HG03159 (cell line): ENCODE results near the gene SOX13.

ENCODE experiments used
- ATAC-seq: cut with Tn5 transposase; IDR thresholded peaks from one replicate; pipeline ENCODE4 v1.9.1; 2021; ENCODE audit warnings: mild to moderate bottlenecking, moderate library complexity; ENCODE audit not compliant: unreplicated experiment

The SOX13 gene

DNA sequence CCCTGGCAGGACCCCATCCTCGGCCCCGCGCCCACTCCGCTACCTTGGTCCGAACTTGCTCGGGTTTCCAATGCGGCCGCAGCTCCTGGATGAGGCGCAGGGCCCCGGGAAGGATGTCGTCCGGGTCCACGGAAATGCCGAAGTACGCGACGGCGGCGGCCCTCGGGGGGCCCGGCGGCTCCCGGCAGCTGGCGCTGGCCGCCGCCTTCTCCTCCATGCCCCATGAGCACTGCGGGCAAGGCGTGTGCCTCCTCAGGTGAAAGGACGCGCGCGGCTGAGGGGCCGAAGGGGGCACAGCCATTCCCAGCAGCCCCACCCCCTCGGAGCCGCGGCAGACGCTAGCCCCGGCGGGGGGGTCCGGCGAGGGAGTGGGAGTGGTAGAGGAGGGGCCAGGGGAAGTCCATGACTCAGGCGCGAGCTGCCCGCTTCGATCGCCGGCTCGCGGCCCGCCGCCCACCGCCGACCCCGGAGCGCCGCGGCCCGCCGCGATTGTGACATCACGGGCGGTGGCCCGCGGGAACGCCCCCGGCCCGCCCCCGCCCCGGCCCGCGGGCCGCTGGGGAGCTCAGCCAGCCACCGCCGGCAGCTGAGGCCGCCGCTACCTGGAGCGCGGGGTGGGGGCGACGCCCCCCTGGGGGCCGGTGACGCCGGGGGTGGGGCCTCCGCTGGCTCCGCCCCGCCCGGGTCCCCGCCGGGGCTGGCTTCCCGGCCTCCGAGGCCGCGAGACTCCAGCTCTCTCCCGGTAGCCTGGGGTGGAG is 78.8 kb downstream of the SOX13 start, which contains the start of gene ETNK2:
TSS of gene ETNK2 (minus strand) at position 493 of the 758 bp plus-strand sequence. CDS start at position 301, 192 bp downstream.
- no peak for ATAC-seq

DNA sequence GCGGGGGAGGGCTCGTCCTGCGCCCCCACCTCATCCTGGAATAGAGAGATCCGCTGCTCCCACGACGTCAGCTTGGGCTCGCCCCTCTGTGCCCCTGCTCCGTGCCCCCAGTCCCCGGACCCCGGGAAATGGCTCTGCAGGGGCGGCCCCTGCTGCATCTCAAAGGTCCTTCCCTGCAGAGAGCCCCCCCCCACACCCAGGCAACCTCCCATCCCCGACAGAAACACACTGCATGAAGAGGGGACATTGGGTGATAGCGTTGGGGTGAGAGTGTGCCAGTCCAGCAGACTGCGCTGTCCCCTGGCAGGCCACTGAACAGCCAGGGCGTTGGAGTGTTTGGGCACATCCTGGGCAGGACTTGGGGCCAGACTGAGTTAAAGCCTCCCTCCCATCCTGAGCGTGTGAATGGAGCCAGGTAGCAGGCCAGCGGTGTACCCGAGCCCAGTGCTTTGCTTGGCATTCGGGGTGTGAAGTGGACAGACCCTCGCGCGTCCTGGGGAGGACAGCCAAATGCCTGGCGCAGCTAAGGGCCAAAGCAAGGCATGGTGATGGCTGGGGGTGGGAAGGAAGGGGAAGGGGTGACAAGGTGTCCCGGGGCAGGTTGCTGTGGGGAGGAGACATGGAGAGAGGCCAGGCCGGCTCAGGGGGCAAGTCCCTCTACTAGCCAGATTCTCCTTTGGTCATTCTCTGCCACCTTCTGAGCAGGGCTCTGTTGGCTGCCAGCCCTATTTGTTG is 79.6 kb downstream of the SOX13 start:
- no peak for ATAC-seq

DNA sequence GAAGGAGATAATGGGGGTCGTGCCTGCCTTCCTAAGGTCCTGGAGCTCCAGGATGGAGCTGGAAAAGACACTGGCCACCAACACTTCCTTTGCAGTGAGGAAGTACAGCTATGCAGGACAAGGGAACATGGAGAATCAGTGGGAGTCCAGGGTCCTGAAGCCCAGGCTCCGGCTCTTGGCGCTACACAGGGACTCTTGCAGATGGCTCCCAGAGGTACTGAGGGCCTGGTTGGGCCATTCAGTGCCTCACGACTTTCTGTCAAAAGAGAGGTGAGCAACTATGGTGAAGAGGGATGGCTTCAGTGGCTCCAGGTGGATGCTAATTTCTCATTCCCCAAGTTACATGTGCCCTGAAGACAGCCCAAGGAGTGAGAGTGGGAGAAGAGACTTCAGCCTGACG is 80.8 kb downstream of the SOX13 start:
- no peak for ATAC-seq

DNA sequence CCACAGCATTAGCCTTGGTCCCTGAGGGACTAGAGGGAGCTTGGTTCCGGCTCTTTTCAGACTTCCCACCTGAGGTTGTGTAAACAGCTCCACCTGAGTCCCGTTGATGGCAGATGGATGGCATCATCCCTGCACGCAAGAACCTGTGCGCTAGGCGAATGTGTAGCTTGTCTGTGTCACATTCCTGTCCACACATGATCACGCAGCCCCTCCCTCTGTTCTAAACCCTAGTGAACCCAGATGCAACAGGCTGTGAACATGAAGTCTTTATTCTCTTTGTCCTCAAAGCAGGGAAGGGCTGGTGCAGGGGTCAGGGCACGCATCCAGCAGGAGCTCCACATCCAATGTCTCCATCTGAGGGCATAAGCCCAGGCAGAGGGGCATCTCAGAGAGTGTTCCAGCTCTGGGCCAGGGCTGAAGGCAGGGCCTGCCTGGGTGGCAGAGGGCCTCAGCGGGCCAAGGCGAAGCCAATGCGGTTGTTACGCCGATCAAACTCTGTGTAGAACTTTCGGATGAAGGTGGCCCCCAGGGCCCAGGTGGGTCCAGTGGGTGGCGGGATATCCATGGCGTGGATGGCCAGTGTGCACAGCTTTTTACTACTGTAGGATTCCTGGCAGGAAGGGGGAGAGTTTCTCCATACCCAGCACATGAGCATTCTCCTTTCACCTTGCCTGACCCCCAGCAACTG is 81.8 kb downstream of the SOX13 start:
- ATAC-seq, result no peak

DNA sequence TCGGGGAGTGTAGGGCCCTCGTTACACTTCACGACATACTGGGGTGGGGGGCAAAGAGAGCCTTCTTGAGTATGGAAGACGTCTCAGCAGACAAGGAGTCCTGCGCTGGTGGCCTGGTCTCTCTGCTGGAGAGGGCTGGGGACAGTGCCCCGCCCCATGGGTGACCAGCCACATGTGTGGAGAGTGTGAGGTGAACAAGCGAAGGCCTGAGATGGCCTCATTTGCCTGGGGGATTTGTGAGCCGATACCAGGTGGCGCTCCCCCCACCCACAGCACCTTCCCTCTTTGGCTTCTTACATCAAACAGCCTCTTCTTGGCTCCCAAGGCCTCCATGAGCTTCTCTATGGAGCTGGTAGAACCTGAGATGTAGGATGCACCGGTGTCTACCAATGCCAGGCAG is 83.0 kb downstream of the SOX13 start:
- no peak for ATAC-seq

DNA sequence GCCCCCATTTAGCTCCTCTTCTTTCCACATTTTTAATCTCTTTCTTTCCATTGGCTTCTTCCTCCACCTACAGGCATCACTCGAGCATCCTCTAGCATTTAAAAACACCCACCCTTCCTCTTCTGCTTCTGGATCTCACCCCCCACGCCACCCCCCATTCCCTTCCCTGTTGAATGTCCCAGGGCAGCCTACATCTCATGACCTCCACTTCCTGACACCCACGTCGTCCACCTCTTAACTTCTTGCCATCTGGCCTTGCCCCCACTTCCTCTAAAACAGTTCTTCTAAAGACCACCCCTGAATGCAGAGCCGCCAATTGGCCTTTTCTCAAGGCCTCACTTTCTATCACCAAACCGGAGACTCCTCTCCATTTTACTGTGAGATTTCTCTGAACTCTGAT is 85.0 kb downstream of the SOX13 start:
- ATAC-seq, result no peak

DNA sequence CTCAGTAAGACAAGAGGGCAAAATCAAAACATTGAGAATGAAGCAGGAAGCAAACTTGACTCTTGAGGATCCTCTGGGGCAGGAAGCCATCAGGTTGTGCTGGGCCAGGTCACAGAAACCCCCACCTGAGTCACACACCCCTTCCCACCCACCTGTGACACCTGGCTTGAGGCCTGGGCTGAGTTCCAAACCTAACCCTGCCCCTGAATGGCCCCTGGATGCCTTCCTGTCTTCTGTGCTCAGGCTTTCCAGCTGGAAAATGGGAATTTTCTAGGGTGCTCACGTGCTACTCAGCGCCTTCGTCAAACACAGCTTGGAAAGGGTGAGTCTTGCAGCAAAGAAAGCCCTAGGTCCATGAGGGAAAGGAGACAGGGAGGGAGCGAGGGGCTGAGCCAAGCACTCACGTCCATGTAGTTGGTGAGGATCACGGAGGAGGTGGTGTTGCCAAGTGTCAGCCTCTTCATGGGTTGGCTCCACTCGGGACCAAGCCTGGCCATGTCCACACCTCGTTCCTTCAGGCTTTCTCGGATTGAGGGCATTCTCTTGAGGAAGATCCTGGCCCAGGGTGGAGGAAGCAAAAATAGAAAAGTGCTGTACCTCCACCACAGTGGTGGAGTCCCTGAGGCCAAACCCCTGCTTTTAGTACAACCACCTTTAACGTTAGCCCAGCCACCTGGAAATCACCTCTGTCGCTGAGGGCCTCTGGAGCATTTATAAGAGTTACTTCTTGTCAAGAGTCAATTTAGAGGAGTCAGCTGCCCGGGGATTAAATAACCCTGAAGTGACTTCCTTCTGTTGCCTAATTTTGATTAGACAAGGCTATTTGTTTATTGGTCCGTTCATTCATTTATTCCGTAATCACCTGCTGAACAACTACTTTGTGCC is 88.9 kb downstream of the SOX13 start:
- ATAC-seq, result no peak

DNA sequence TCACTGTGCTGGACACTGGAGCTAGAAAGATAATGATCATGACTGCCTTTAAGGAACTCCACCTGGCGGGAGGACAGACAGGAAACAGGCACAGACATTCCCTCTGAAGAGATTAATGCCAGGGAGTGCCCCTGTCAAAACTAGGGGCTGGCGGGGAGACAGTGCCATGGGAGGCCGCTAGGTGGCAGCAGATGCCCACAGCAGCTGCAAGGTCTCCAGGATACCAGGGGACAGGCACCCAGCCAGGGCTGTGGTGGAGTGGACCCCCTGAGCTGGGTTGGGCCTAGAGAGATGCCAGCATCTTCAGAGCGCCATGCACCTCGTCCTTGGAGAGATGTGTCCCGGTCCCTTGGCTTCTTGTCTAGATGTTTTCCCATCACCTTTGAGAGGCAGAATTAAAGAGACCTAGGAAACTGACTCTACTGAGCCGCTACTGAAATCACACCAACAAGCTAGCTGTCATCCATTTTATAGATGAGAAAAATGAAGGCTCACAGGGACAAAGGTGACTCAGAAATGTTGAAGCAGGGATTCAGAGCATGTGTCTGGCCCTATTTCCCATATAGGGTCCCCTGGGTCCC is 89.7 kb downstream of the SOX13 start:
- no peak for ATAC-seq

DNA sequence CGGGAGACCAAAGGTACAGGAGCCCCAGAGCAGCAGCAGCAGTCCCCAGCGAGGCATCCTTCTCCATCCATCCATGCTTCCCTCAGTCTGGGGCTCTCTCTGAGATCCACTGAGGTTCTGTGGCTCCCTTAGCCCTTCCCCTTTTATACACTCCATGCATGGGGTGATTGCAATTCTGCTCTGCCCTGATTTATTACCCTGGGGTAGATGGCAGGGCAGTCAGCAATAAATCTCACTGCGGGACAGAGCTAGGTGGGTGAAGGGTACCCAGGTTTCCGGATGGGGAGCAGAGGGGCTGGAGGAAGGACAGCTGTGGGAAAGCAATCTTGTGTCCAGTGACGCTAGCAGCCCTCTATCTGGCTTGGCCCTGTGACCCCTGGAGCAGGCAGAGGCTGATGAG is 93.3 kb downstream of the SOX13 start, which contains the start of gene REN:
TSS of gene REN (minus strand) at position 119 of the 400 bp plus-strand sequence. CDS start at position 75, 44 bp downstream.
- ATAC-seq, result no peak

DNA sequence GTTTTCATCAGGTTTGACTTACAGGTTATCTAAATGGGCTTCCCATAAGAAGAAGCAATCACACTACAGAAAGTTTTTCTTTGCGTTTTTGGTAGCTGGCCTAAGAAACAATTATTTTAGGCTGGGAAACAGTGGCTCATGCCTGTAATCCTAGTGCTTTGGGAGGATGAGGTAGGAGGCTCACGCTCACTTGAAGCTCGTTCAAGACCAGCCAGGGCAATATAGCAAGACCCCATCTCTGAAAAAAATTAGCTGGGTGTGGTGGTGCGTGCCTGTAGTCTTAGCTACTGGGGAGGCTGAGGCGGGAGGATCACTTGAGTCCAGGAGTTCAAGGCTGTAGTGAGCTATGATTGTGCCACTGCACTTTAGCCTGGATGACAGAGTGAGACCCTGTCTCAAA is 94.8 kb downstream of the SOX13 start:
- ATAC-seq, result no peak

DNA sequence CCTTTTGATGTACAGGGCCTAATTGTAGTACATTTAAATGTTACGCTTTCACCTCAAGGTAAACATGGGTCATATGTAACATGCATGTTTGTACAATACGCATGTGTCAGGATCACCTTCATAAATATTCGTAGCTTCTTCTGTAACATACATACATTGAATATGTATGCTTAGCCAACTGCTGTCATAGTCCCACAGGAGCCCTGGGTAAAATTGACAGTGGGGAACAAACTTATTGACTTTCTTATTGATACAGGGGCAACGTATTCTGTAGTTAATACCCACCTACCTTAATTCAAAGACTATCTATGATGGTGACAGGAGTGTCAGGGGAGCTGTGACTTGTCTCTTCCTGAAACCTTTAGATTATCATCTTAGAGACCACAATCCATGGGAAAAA is 96.9 kb downstream of the SOX13 start:
- no peak for ATAC-seq

DNA sequence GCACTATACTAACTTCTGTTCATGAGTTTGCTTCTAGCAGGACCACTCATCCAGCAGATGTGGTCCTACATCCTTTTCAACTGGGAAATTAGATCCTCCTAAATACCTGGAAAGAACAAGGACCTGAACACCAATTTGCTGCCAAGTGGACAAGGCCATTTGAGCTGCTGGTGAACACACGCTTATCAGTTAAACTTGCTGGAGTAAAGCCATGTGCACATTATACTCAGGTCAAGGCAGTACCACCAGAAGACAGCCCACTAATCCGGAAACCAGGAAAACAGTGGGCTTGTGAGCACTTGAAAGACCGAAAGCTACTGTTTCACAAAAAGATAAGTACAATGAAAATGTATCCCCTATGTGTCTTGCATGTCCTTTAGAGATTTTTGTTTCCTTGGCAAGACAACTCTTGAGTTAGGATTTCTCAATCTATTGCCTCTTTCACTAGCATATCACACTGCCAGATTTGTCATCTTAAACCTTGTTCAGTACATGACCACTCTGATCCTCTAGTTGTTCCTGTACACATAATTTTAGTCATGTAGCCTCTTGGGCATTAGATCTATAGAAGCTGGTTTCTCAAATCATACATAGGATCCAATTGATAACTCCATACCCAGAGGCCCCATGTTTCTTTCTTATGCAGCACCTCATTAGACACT is 97.7 kb downstream of the SOX13 start:
- ATAC-seq, result no peak

DNA sequence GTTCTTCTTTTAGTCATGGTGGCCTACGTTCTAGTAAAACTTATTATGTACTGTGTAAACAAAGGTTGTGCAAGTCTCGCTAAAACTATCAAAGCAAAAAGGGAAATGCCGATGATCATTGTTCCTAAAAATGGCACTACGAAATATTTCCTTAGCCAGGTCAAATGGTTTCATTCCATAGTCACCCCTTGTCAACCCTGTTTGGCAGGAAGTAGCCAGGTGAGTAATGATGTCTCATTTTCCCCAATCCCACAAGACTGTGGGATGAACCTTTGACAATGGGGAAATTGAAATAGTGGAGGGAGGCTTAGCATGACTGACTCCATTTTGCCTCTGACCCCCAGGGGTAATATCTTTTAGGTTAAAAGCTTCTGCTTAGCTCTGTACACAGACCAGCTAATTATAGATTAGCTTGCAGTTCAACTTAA is 98.8 kb downstream of the SOX13 start:
- no peak for ATAC-seq

DNA sequence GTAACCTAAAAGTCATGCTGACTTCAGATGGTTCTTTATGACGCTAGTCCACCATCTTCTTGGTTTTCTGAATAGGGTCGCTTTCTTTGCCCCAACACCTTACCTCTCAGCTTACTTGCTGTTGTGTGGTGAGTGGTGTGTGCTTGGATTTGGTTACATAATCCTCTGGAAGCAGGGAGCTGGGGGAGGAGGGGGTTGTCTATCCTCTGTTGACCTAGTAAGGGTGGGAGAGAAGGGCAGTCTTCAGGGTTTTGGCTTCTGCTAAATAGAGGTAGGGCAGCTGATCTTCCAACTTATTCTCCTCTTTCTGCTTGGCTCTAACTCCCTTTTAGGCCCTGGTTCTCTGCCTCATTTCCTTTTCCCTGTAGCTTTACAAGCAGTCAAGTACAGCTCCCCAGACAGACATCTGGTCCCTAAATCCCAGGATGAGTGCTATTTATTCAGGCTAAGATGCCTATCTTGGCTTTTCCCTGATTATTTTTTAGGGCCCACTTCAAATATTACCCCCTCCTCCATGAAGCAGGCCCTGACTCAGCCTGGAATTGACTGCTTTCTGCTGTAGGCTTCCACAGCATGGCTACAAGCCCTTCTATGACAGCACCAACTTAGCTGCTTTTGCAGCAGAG is 99.6 kb downstream of the SOX13 start:
- no peak for ATAC-seq

DNA sequence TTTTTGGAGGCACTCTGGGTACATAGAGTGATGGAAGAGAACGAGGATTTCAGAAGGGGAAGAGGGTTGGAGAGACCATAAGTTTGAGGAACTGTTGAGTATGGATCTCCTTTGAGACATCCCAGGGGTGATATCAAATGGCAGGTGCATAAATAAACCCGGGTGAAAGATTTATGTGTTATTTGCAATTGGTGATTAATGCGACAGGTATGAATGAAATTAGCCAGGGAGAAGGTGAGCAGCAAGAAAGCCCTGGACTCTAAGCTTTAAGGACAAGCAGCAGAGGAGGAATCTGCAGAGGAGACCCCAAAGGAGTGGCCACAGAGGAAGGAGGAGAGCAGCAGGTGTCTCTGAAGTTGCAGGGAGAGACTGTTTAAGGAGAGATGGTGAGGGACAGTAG is 102.0 kb downstream of the SOX13 start:
- ATAC-seq, result no peak

DNA sequence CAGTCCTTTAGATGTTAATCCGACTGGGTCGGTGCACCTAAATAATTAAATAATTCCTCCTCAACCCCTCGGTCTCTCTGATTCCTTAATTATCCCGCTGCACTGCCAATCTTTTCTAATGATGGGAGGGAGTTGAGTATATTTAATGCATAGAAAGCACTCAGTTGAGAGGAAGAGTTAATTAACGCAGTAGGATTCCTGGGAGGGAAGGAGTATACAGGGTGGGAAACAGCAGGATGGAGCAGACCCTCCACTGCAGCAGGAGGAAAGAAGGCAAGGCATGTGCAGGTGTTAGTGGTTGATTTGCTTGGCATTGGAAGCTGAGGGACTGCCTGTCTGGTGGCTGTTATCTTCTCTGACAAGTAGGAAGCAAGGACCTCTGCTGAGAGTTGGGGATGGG is 103.1 kb downstream of the SOX13 start:
- ATAC-seq, result no peak

DNA sequence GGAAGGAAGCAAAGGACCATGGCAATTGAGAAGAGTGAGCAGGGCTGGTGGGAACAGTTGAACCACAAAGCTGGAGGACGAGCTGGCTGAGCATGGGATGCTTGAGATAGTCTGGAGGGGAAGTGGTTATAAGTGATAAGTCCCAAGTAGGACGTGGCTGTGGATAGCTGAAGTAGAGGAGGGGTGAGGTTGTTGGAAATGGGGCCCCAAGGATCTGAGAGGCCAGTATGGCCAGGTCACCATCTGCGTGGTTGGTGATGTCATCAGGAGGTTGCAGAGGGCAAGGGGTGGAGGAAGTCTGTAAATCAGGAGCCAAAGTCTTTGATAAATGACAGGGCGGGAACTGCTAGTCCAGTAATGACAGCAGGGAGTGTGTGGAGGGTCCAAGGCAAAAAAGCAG is 104.2 kb downstream of the SOX13 start:
- no peak for ATAC-seq
